NT2/D1 (cell line): Measurements from ENCODE around the gene KCNIP1.

Experiments
- DNase-seq: peaks from one replicate; pipeline ENCODE4 v3.0.0-alpha.2; 2011; ENCODE audit warnings: low read depth, low spot score
- H3K27me3 ChIP-seq: 2 replicates; pipeline ENCODE4 v1.6.0; 2011; ENCODE audit warnings: mild to moderate bottlenecking; ENCODE audit not compliant: insufficient read length, insufficient read depth
- H3K36me3 ChIP-seq: 2 replicates; pipeline ENCODE4 v1.6.1; 2011; ENCODE audit warnings: mild to moderate bottlenecking, low read length, mixed read lengths; ENCODE audit not compliant: insufficient read depth, insufficient read length
- H3K4me1 ChIP-seq: 2 replicates; pipeline ENCODE4 v1.5.1; 2011; ENCODE audit not compliant: insufficient read depth, insufficient read length
- H3K4me3 ChIP-seq: 2 replicates; pipeline ENCODE4 v1.5.1; 2011; ENCODE audit warnings: low read depth; ENCODE audit not compliant: insufficient read length
- H3K9ac ChIP-seq: 2 replicates; pipeline ENCODE4 v1.6.0; 2011; ENCODE audit warnings: low read depth; ENCODE audit not compliant: insufficient read length
- H3K9me3 ChIP-seq: 2 replicates; pipeline ENCODE4 v1.5.1; 2011; ENCODE audit warnings: mild to moderate bottlenecking, low read length; ENCODE audit not compliant: insufficient read depth
- SUZ12 ChIP-seq: IDR thresholded peaks from 2 replicates; pipeline ENCODE4 v1.6.1; 2011; ENCODE audit not compliant: insufficient read length, insufficient read depth; ENCODE audit errors: extremely low read depth
- YY1 ChIP-seq: IDR thresholded peaks from 2 replicates; pipeline ENCODE4 v1.6.1; 2011; ENCODE audit not compliant: insufficient read length, insufficient read depth
- ZNF274 ChIP-seq: IDR thresholded peaks from 2 replicates; pipeline ENCODE4 v1.6.1; 2011; ENCODE audit warnings: mild to moderate bottlenecking, low read depth, low read length

Gene KCNIP1

DNA sequence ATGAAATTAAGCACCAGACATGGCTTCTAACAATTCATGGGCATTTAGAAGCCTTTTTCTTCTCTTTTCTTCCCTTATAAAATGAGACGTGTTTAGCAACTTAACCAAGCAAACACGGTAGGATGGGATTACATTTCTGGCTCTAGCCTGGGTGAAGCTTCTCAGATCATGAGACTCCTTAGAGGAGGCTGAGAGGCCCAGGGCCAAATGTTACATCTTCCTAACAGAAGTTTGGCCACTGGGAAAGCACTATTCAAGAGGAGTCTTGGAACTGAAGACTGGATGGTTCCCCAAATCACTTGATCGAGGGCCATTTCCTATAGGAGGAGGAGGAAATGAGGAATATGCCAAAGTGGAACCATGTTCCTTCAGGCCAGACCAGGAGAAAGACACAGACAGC lies 281.6 kb downstream of the KCNIP1 start:
- H3K4me3 ChIP-seq, result no peak overlapping the region
- H3K4me1 ChIP-seq, result no peaks in the 10 kb centered on the region
- no peak overlapping the region for H3K9ac ChIP-seq
- TF ChIP-seq ZNF274 (no peak), SUZ12 (no peak), YY1 (no peak)
- H3K36me3 ChIP-seq, result no peaks in the 10 kb centered on the region
- H3K9me3 ChIP-seq, result no peaks in the 10 kb centered on the region
- DNase-seq, result no peak
- no peaks in the 10 kb centered on the region for H3K27me3 ChIP-seq
